Esophagus squamous epithelium (tissue), 5 donors: ENCODE results near the gene SLC49A3. TPM values are rescaled to one million over a fixed set of nuclear protein-coding genes. Genes with fewer than 3 reads are reported as not detected.
A peak's percentile ranks its signal among the peaks of the same experiment; 100 is the strongest.

ENCODE experiments used
- DNase-seq: peaks from one replicate; lab custom pipeline; 2025; lab: John Stamatoyannopoulos, UW
- H3K27ac ChIP-seq, 4 donors: fragments of 200-600 bp; sonication (generic); one replicate each; pipeline ENCODE4 v1.5.1; 2016 to 2019; ENCODE audit warnings: mild to moderate bottlenecking in 1 of 4
- H3K27me3 ChIP-seq, 4 donors: fragments of 200-600 bp; sonication (generic); 1 replicate in 3 of 4; 2 replicates in 1 of 4; pipeline versions ENCODE4 v1.5.1 to v1.6.0; 2017 to 2021; ENCODE audit warnings: antibody characterized with exemption in 1 of 4
- H3K36me3 ChIP-seq, 3 donors: fragments of 200-600 bp; sonication (generic); one replicate each; pipeline ENCODE4 v1.5.1; 2016 to 2019
- H3K4me1 ChIP-seq, 3 donors: fragments of 200-600 bp; sonication (generic); one replicate each; pipeline ENCODE4 v1.5.1; 2017 to 2019
- H3K4me3 ChIP-seq, 4 donors: fragments of 200-600 bp; sonication (generic); 1 replicate in 3 of 4; 2 replicates in 1 of 4; pipeline ENCODE4 v1.5.1; 2016 to 2019; ENCODE audit warnings: mild to moderate bottlenecking in 2 of 4, moderate library complexity in 1 of 4
- H3K9me3 ChIP-seq, 3 donors: fragments of 200-600 bp; sonication (generic); one replicate each; pipeline ENCODE4 v1.5.1; 2016 to 2019
- CTCF ChIP-seq, 6 experiments: fragments of 450-650 bp in 4 of 6; fragments of 200-600 bp in 2 of 6; sonication (generic) in 2 of 6; IDR thresholded peaks; one replicate each; pipeline ENCODE4 v1.5.1; 2016 to 2019; ENCODE audit warnings: antibody characterized with exemption in 6 of 6, mild to moderate bottlenecking in 4 of 6, moderate library complexity in 4 of 6
- POLR2A ChIP-seq, 4 donors: fragments of 450-650 bp; IDR thresholded peaks; one replicate each; pipeline ENCODE4 v1.6.1; 2017; ENCODE audit warnings: antibody characterized with exemption in 4 of 4, mild to moderate bottlenecking in 4 of 4, moderate library complexity in 3 of 4
- WGBS, 2 donors: methylation state at CpG; one replicate each; pipeline ENCODE4 v1.1.5; 2018; 5-methylcytosine and 5-hydroxymethylcytosine counted together
- intact Hi-C: fragments of 100-400 bp; cut with DNase I; formaldehyde crosslinking; loops from one replicate; pipeline ENCODE4 v1.15.0; 2022
- total RNA-seq, 4 donors: library from RNA; depleted of rRNA; stranded (reverse); fragments of >200 nt; gene quantifications; one replicate each; pipeline ENCODE4 v1.1.0, GENCODE V29; 2016
- donor health status: DM: yes; HTN: yes; CAD: no.

The SLC49A3 gene
- total RNA-seq, 4 donors from 2014 or later, result 2.5 to 6.5 (median 4.7) TPM

DNA sequence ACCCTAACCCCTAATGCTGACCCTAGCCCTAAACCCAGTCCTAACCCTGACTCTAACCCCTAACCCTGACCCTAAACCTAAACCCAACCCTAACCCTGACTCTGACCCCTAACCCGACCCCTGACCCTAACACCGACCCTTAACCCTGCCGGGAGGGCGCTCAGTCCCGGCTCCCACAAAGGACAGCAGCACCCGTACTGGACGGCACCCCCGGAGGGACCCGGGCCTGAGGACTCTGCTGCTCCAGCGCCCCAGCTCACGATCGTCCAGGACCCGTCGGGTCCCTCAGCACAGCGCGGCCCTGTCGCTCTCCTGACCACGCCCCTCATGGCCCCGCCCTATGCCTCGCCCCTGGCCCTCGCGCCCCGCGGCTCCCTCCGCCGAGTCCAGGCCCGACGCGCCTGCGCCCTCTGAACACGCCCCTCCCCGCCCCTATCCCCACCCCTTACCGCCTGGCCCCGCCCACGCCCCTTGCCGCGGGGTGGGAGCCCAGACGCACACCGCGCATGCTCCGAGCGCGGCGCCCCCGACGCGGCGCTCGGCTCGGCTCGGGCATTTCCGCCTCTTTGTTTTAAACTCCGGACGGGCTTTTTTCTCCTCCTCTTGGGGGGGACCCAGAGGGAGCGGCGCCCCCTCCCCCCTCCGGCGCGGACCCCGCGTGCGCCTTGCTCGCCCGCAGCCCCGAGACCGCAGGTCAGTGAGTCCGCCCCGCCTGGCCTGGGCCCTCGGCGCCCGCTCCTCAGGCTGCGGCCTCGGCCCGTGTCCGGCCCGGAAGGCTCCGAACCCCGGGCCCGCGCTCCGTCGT, 16.5 kb upstream of the SLC49A3 start, which contains the start of gene PCGF3:
Gene PCGF3 (plus strand): TSS at position 555 of the 805 bp plus-strand sequence. CDS start 27,849 bp downstream, outside the sequence.
- Histone ChIP-seq H3K4me3 (peak within 1 kb of the TSS; percentile 83 to 100 (median 97)), H3K9me3 (no peaks in the 10 kb centered on the region), H3K27ac (peak within 1 kb of the TSS; percentile 88 to 95 (median 94)), H3K27me3 (no peaks in the 10 kb centered on the region), H3K4me1 (peaks cover 25 to 54% (median 29%) of the 10 kb centered on the region in 3 donors), H3K36me3 (peaks cover 0 to 7% (median 0%) of the 10 kb centered on the region in 3 donors)
- TF ChIP-seq CTCF (IDR thresholded peaks at IDR 0.05), result no peak
- peak in 2 of 4 donors; percentile 31 to 63 for TF ChIP-seq POLR2A (IDR thresholded peaks at IDR 0.05)
- 2 to 13% methylated on average over 11 to 13 of the region's 82 CpGs for WGBS, 2 donors
- peak; percentile 76 for DNase-seq
- intact Hi-C loops, result no loop called here

GRCh38 chr4:704971-705277, 16.0 kb upstream of the SLC49A3 start:
- TF ChIP-seq POLR2A (IDR thresholded peaks at IDR 0.05), result no peak
- no peak for TF ChIP-seq CTCF (IDR thresholded peaks at IDR 0.05)
- Histone ChIP-seq H3K36me3 (peaks cover 0 to 2% (median 0%) of the 10 kb centered on the region in 3 donors), H3K4me3 (peak overlapping the region; percentile 83 to 100 (median 97)), H3K4me1 (peaks cover 22 to 49% (median 30%) of the 10 kb centered on the region in 3 donors), H3K27ac (peak overlapping the region; percentile 88 to 95 (median 94)), H3K27me3 (no peaks in the 10 kb centered on the region), H3K9me3 (no peaks in the 10 kb centered on the region)
- WGBS, 2 donors, result 85 to 91% methylated on average over 1 of the region's 1 CpG
- DNase-seq, result no peak
- intact Hi-C loops, result no loop called here

DNA sequence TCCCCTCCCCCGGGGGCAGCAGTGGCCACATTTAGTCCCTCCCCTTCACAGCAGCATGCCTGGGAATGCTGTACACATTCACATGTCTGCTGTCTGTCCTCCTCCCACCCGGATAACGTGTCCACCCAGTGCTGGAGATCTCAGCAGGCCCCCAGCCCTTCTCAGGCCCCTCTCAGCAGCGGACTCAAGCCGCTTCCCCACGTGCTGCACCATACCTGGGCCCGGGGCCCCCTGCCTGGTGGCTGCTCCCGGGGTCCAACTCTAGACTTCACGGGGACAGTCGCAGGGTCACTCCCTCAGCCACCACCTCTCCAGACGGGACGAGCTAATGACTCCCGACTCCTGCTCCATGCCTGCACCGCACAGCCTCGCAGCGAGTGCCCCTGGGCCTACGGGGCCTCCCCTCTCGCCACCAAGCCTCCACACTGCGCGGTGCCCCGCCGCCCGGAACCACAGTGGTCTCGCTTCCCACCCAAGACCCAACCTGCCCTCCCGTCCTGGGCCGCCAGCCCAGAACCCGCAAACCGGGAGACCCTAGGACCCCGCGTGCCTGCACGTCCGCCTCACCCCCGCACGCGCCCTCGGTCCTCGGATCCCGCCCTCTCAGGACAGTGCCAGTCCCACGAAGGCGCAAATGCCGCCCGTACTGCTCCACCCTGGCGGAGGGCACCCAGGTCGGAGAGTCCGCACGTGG, 15.4 kb upstream of the SLC49A3 start:
- no peak overlapping the region for H3K4me3 ChIP-seq
- intact Hi-C loops, result no loop called here
- no peak for TF ChIP-seq CTCF (IDR thresholded peaks at IDR 0.05)
- 92 to 94% methylated on average over 18 to 30 of the region's 46 CpGs for WGBS, 2 donors
- no peaks in the 10 kb centered on the region for H3K27me3 ChIP-seq
- peaks cover 27 to 49% (median 34%) of the 10 kb centered on the region in 3 donors for H3K4me1 ChIP-seq
- no peak for DNase-seq
- H3K36me3 ChIP-seq, result no peaks in the 10 kb centered on the region
- H3K27ac ChIP-seq, result no peak overlapping the region
- no peaks in the 10 kb centered on the region for H3K9me3 ChIP-seq

- intact Hi-C loops, result no loop called here
- WGBS, 2 donors, result 93% methylated on average over 4 of the region's 10 CpGs; no CpG with 5 or more reads in 1 of the 2 donors
- DNase-seq, result no peak
- no peaks in the 10 kb centered on the region for H3K9me3 ChIP-seq
- H3K4me1 ChIP-seq, result peaks cover 24 to 46% (median 31%) of the 10 kb centered on the region in 3 donors
- no peaks in the 10 kb centered on the region for H3K27me3 ChIP-seq
- no peak overlapping the region for H3K4me3 ChIP-seq
- H3K27ac ChIP-seq, result no peak overlapping the region
- no peaks in the 10 kb centered on the region for H3K36me3 ChIP-seq
- TF ChIP-seq POLR2A (IDR thresholded peaks at IDR 0.05) (no peak), CTCF (IDR thresholded peaks at IDR 0.05) (no peak)
These were observed 14.6 kb upstream of the SLC49A3 start for GRCh38 chr4:703336-704197.
